GM12865 (cell line): Measurements from ENCODE around the gene SLC6A11.
A peak's percentile ranks its signal among the peaks of the same experiment; 100 is the strongest.

Source experiments
- DNase-seq: peaks from one replicate; pipeline ENCODE4 v3.0.0; 2010; ENCODE audit warnings: low read depth
- H3K4me3 ChIP-seq: 2 replicates; pipeline ENCODE4 v1.5.1; 2011; ENCODE audit warnings: mild to moderate bottlenecking, low read depth, low read length, control low read depth
- CTCF ChIP-seq: IDR thresholded peaks from 2 replicates; pipeline ENCODE4 v1.5.1; 2011; ENCODE audit warnings: low read length, control low read depth, low read depth, inconsistent platforms; ENCODE audit not compliant: insufficient read depth; ENCODE audit errors: missing control alignments

Gene SLC6A11

GRCh38 chr3:10876661-10877060 is 60.6 kb downstream of the SLC6A11 start:
- H3K4me3 ChIP-seq = no peak overlapping the region
- DNase-seq = no peak
- TF ChIP-seq CTCF = no peak

GRCh38 chr3:10882851-10883250 is 66.8 kb downstream of the SLC6A11 start:
- no peak overlapping the region for H3K4me3 ChIP-seq
- no peak for DNase-seq
- no peak for TF ChIP-seq CTCF

- TF ChIP-seq CTCF = peak; percentile 46
- peak; percentile 29 for DNase-seq
Measured at GRCh38 chr3:10883478-10884234, 67.6 kb downstream of the SLC6A11 start.

GRCh38 chr3:10887015-10887414 is 71.0 kb downstream of the SLC6A11 start:
- no peak overlapping the region for H3K4me3 ChIP-seq
- no peak for DNase-seq
- no peak for TF ChIP-seq CTCF

More at GRCh38 chr3:10883478-10884234, 67.6 kb downstream of the SLC6A11 start:
- no peak overlapping the region for H3K4me3 ChIP-seq

GRCh38 chr3:10888518-10889090 is 72.6 kb downstream of the SLC6A11 start:
- no peak overlapping the region for H3K4me3 ChIP-seq
- no peak for TF ChIP-seq CTCF
- no peak for DNase-seq

GRCh38 chr3:10889206-10889960 is 73.4 kb downstream of the SLC6A11 start:
- TF ChIP-seq CTCF = no peak
- no peak overlapping the region for H3K4me3 ChIP-seq
- no peak for DNase-seq

GRCh38 chr3:10890665-10891064 is 74.6 kb downstream of the SLC6A11 start:
- no peak overlapping the region for H3K4me3 ChIP-seq
- no peak for TF ChIP-seq CTCF
- no peak for DNase-seq
